GM13977 (cell line): ENCODE measurements around the gene TRIM2.

Source experiments
- DNase-seq: peaks from one replicate; pipeline ENCODE4 v3.0.0; 2012; ENCODE audit warnings: low spot score
- CTCF ChIP-seq: IDR thresholded peaks from 2 replicates; pipeline ENCODE4 v1.5.1; 2012; ENCODE audit warnings: mild to moderate bottlenecking, control low read depth; ENCODE audit not compliant: insufficient read depth; ENCODE audit errors: extremely low read depth, missing control alignments
- in situ Hi-C: fragments of 300-500 bp; cut with MboI; formaldehyde crosslinking; loops from one replicate; pipeline ENCODE4 v1.12.0; 2022; ENCODE audit warnings: low sequenced_read_pairs, low pct_unique_long_range_greater_than_20kb, mixed read lengths, inconsistent platforms; ENCODE audit not compliant: unreplicated experiment

TRIM2 gene

GRCh38 chr4:153324046-153324445 lies 119.8 kb downstream of the TRIM2 start:
- TF ChIP-seq CTCF, result no peak
- in situ Hi-C loops, result loop anchor here (25.0 kb wide), 1 partner anchor 487 kb away; no protein-coding TSS in a partner anchor
- DNase-seq, result no peak

GRCh38 chr4:153325558-153325957 lies 121.3 kb downstream of the TRIM2 start:
- no peak for TF ChIP-seq CTCF
- DNase-seq, result no peak
- in situ Hi-C loops, result loop anchor here (25.0 kb wide), 1 partner anchor 437 kb away; the partner anchor contains the start of gene RNF175

GRCh38 chr4:153326513-153326912 lies 122.3 kb downstream of the TRIM2 start:
- in situ Hi-C loops, result loop anchor here (25.0 kb wide), 1 partner anchor 436 kb away; the partner anchor contains the start of gene RNF175
- no peak for TF ChIP-seq CTCF

GRCh38 chr4:153327247-153327646 lies 123.0 kb downstream of the TRIM2 start:
- DNase-seq, result no peak
- in situ Hi-C loops, result loop anchor here (25.0 kb wide), 1 partner anchor 435 kb away; the partner anchor contains the start of gene RNF175
- no peak for TF ChIP-seq CTCF

More at GRCh38 chr4:153326513-153326912, 122.3 kb downstream of the TRIM2 start:
- no peak for DNase-seq

GRCh38 chr4:153332936-153333335 lies 128.7 kb downstream of the TRIM2 start:
- no peak for DNase-seq
- in situ Hi-C loops, result loop anchor here (25.0 kb wide), 1 partner anchor 429 kb away; the partner anchor contains the start of gene RNF175
- TF ChIP-seq CTCF, result no peak

GRCh38 chr4:153333874-153334273 lies 129.6 kb downstream of the TRIM2 start:
- in situ Hi-C loops, result loop anchor here (25.0 kb wide), 1 partner anchor 428 kb away; the partner anchor contains the start of gene RNF175
- DNase-seq, result no peak
- TF ChIP-seq CTCF, result no peak
